GM12892 (cell line): Measurements from ENCODE around the gene ICAM3.

Experiments used
- DNase-seq: peaks from one replicate; pipeline ENCODE4 v3.0.0; 2011; ENCODE audit not compliant: insufficient read length
- FAIRE-seq: peaks from 2 replicates; lab custom pipeline; 2011; peaks lifted over from hg19 to GRCh38; lab: Jason Lieb, UNC
- POLR2A ChIP-seq: IDR thresholded peaks from 2 replicates; pipeline ENCODE4 v1.6.1; 2011; ENCODE audit warnings: low read depth, low read length, control low read depth
- POLR2AphosphoS5 ChIP-seq: IDR thresholded peaks from 2 replicates; pipeline ENCODE4 v1.6.1; 2011; ENCODE audit warnings: low read depth, low read length, control low read depth
- TAF1 ChIP-seq: IDR thresholded peaks from 2 replicates; pipeline ENCODE4 v1.6.1; 2011; ENCODE audit warnings: low read depth, mild to moderate bottlenecking, control low read depth, low read length, borderline replicate concordance

ICAM3 gene

GRCh38 chr19:10295305-10295846, 44.0 kb downstream of the ICAM3 start:
- TF ChIP-seq TAF1 (no peak), POLR2A (no peak), POLR2AphosphoS5 (no peak)
- DNase-seq (peak; percentile 82), FAIRE-seq (peak; percentile 17)

DNA sequence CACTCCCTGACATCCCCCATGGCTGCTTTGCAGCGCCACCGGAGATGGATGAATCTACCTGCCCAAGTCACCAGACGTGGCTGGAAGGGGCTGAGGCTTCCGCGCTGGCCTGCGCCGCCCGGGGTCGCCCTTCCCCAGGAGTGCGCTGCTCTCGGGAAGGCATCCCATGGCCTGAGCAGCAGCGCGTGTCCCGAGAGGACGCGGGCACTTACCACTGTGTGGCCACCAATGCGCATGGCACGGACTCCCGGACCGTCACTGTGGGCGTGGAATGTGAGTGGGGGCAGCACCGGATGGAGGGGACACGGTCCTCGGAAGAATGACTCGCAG, 45.1 kb downstream of the ICAM3 start:
- no peak for TF ChIP-seq POLR2A
- no peak for TF ChIP-seq TAF1
- TF ChIP-seq POLR2AphosphoS5, result no peak
- FAIRE-seq (no peak), DNase-seq (no peak)

DNA sequence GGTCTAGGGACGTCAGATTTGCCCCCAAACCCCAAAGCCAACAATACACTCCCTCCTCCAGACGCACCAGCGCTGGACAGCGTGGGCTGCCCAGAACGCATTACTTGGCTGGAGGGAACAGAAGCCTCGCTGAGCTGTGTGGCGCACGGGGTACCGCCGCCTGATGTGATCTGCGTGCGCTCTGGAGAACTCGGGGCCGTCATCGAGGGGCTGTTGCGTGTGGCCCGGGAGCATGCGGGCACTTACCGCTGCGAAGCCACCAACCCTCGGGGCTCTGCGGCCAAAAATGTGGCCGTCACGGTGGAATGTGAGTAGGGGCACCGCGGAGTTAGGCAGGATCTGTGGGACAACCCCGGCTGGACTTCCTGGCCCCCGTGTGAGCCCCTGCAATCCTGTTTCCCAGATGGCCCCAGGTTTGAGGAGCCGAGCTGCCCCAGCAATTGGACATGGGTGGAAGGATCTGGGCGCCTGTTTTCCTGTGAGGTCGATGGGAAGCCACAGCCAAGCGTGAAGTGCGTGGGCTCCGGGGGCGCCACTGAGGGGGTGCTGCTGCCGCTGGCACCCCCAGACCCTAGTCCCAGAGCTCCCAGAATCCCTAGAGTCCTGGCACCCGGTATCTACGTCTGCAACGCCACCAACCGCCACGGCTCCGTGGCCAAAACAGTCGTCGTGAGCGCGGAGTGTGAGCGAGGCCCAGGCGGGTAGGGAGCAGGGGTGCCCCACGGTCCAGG, 45.6 kb downstream of the ICAM3 start:
- DNase-seq (no peak), FAIRE-seq (no peak)
- TF ChIP-seq TAF1 (no peak), POLR2A (no peak), POLR2AphosphoS5 (no peak)

GRCh38 chr19:10292789-10293636, 46.4 kb downstream of the ICAM3 start:
- DNase-seq (no peak), FAIRE-seq (no peak)
- TF ChIP-seq TAF1, result no peak
- TF ChIP-seq POLR2AphosphoS5, result no peak
- TF ChIP-seq POLR2A, result no peak

- TF ChIP-seq TAF1 (no peak), POLR2AphosphoS5 (no peak), POLR2A (no peak)
- DNase-seq, result peak; percentile 76
- peak; percentile 87 for FAIRE-seq
These were observed 47.1 kb downstream of the ICAM3 start for GRCh38 chr19:10292206-10292788.

DNA sequence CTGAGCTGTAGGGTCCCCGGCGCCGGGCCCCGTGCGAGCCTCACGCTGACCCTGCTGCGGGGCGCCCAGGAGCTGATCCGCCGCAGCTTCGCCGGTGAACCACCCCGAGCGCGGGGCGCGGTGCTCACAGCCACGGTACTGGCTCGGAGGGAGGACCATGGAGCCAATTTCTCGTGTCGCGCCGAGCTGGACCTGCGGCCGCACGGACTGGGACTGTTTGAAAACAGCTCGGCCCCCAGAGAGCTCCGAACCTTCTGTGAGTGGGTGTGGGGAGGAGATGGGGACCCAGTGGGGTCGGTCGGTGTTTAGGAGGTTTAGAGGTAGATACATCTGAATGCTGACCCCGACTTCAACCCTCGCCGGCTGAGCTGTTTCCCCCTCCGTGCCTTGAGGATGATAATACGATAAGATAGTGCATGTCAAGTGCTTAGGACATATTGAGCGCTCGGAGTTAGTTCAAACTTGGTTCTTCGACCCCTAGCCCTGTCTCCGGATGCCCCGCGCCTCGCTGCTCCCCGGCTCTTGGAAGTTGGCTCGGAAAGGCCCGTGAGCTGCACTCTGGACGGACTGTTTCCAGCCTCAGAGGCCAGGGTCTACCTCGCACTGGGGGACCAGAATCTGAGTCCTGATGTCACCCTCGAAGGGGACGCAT, 47.7 kb downstream of the ICAM3 start:
- TF ChIP-seq POLR2A, result no peak
- no peak for TF ChIP-seq TAF1
- TF ChIP-seq POLR2AphosphoS5, result no peak
- FAIRE-seq (no peak), DNase-seq (no peak)

DNA sequence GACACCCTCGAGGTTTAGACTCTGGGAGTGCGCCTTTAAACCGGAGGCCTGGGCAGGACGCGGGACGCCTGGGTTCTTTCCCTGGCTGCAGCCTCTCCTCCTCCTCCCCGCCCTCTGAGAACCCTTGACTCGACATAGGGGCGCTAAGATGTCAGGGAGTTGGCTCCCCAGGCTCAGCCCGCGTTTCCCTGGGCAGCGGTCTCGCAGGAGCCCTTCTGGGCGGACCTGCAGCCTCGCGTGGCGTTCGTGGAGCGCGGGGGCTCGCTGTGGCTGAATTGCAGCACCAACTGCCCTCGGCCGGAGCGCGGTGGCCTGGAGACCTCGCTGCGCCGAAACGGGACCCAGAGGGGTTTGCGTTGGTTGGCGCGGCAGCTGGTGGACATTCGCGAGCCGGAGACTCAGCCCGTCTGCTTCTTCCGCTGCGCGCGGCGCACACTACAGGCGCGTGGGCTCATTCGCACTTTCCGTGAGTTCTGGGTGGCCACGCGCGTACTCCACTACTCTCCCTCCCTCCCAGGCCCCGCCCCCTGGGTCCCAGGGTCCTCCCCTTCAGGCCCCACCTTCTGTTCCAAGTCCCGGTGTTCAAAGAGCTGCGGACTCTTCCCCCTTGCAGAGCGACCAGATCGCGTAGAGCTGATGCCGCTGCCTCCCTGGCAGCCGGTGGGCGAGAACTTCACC, 48.4 kb downstream of the ICAM3 start:
- peak; percentile 82 for FAIRE-seq
- no peak for TF ChIP-seq POLR2AphosphoS5
- TF ChIP-seq POLR2A, result no peak
- no peak for DNase-seq

DNA sequence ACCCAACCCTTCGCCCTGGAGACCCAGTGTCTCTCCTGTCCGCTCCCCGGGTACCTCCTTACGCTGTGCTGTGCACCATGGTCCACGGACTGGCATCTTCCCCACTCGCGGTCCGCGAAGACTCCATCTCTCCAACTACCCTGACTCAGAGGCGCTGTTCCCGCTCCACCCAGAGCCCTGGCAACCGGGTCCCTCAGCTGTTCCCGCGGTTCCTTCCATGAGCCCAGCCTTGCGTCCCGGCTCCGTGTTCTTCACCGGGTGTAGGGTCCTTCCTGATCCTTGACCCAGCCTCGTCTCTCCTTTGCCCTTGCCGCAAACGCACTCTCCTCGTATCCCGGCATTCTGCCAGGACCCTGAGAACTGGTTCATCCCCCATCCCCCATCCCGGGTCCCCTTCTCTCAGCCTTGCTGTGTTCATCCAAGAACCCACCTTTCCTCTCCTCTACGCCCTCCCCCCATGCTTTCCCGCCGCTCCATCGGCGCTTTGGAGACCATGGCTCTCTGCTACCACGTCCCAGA, 49.0 kb downstream of the ICAM3 start:
- no peak for FAIRE-seq
- TF ChIP-seq POLR2A (no peak), TAF1 (no peak)
- DNase-seq, result no peak

DNA sequence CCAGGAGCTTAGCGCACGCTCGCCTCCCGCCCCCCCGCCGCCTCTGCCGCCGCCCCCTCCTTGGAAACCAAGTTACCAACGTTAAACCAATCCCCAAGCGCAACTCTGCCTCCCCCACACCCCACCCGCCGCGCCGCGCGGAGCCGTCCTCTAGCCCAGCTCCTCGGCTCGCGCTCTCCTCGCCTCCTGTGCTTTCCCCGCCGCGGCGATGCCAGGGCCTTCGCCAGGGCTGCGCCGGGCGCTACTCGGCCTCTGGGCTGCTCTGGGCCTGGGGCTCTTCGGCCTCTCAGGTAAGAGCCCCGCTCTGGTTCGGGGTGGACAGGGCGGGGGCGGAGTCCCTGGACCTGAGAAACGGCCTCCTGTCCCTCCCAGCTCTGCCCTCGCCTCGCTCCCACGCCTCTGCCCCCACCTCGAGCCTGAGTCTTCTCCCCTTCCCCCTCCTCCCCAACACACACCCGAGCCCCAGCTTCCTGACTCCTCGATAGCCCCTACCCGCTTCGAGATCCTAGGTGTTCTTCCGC, 49.5 kb downstream of the ICAM3 start, which contains the start of gene ICAM5:
ICAM5 (plus strand) TSS at position 117 of the 521 bp plus-strand sequence; CDS start at position 209, 92 bp downstream.
- DNase-seq (no peak), FAIRE-seq (no peak)
- no peak for TF ChIP-seq TAF1

- FAIRE-seq, result peak; percentile 78
- no peak for DNase-seq
These were observed 50.1 kb downstream of the ICAM3 start for GRCh38 chr19:10289167-10289835.

More at GRCh38 chr19:10289167-10289835, 50.1 kb downstream of the ICAM3 start:
- TF ChIP-seq POLR2A (no peak), TAF1 (no peak), POLR2AphosphoS5 (no peak)
